ENCODE data around the gene PDE11A.

- TF ChIP-seq POLR2A (IDR thresholded peaks at IDR 0.05; ENCODE audit: low read depth, low read length) (no peak), TAF1 (IDR thresholded peaks at IDR 0.05; ENCODE audit: low read depth, low read length) (no peak), POLR2AphosphoS5 (IDR thresholded peaks at IDR 0.05; ENCODE audit: low read depth, low read length) (no peak), PAX5 (IDR thresholded peaks at IDR 0.05; ENCODE audit: insufficient read depth, low read length, severe bottlenecking) (no peak)
Observed at GRCh38 chr2:177754492-177754873, 318.1 kb downstream of the PDE11A start.
